ENCODE measurements around the gene SCYGR3.

SCYGR3 gene

DNA sequence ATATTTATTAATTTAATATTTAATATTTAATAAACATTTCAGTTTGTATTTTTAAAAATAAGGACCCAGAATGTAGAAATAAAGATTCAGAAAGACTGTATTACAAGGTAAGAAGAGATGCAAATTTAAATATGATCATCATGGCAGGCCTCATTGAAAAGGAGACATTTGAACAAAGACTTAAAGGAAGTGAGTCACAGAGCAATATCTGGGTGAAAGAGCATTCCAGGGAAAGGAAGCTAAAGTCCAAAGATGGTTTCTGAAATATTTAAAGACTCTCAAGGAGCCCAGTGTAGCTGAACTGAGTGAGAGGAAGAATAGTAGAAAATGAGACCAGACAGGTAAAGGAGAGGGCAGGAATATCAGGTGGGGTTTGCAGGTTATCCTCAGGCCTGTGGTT lies 8.6 kb upstream of the SCYGR3 start:
- TF ChIP-seq, protein P1, sequence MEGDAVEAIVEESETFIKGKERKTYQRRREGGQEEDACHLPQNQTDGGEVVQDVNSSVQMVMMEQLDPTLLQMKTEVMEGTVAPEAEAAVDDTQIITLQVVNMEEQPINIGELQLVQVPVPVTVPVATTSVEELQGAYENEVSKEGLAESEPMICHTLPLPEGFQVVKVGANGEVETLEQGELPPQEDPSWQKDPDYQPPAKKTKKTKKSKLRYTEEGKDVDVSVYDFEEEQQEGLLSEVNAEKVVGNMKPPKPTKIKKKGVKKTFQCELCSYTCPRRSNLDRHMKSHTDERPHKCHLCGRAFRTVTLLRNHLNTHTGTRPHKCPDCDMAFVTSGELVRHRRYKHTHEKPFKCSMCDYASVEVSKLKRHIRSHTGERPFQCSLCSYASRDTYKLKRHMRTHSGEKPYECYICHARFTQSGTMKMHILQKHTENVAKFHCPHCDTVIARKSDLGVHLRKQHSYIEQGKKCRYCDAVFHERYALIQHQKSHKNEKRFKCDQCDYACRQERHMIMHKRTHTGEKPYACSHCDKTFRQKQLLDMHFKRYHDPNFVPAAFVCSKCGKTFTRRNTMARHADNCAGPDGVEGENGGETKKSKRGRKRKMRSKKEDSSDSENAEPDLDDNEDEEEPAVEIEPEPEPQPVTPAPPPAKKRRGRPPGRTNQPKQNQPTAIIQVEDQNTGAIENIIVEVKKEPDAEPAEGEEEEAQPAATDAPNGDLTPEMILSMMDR (IDR thresholded peaks at IDR 0.05; ENCODE audit: low read depth, low read length), result no peak
- TF ChIP-seq EZH2phosphoT487 (IDR thresholded peaks at IDR 0.05; ENCODE audit: low read depth), result no peak
- no peak overlapping the region for H2AFZ ChIP-seq (ENCODE audit: low read depth, low read length)

DNA sequence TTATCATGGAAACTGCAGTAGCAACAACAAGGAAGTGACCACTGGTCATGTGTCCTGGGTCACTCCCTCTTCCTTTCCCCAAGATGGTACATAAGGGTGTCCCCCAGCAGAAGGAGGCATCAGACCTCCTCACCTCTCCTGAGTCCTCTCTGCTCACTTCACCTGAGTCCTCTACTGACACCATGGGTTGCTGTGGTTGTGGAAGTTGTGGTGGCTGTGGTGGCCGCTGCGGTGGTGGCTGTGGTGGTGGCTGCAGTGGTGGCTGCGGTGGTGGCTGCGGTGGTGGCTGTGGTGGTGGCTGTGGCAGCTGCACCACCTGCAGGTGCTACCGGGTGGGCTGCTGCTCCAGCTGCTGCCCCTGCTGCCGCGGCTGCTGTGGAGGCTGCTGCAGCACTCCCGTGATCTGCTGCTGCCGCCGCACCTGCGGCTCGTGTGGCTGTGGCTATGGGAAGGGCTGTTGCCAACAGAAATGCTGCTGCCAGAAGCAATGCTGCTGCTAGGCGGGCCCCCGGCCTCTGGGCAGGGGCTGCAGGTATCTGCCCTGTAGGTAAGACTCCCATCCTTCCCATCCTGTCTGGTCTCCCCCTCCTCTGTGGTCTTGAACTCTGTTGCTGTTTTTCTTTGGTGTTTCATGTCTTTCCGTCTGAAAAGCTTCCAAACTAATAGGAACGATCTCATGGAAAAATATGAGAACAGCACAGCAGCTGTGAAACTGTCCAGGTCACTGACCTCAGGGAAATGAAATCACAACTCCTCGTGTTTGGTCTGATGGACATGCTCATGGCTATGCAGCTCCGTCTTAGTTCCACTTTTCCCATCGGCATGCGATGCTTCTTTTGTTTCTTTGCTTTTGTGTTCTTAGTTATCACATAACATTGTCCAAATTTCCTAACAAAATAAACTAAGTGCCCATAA lies 2.9 kb upstream of the SCYGR3 start, which contains the start of gene SCYGR4:
Gene SCYGR4, plus strand, starts transcription at position 183 of the 915 bp plus-strand sequence. Its CDS starts 0 bp downstream, at position 183.
- H3K27ac ChIP-seq (ENCODE audit: low read length), result no peak within 1 kb of the TSS
- no peak for TF ChIP-seq EZH2phosphoT487 (IDR thresholded peaks at IDR 0.05; ENCODE audit: low read depth)
- TF ChIP-seq, protein P1 (IDR thresholded peaks at IDR 0.05; ENCODE audit: low read depth, low read length), result no peak
- no peaks in the 10 kb centered on the region for H4K20me1 ChIP-seq (ENCODE audit: insufficient read depth, low read length)
- no peak within 1 kb of the TSS for H3K9ac ChIP-seq (ENCODE audit: low read length)
- H3K36me3 ChIP-seq (replicated peaks; ENCODE audit: low read depth, low read length), result no peaks in the 10 kb centered on the region
- no peaks in the 10 kb centered on the region for H3K79me2 ChIP-seq (ENCODE audit: low read length)
- no peak within 1 kb of the TSS for H3K4me3 ChIP-seq (ENCODE audit: low read length)
- no peak within 1 kb of the TSS for H2AFZ ChIP-seq (ENCODE audit: low read depth, low read length)
- H3K4me1 ChIP-seq (ENCODE audit: low read length), result peaks cover 31% of the 10 kb centered on the region
- no peak within 1 kb of the TSS for H3K4me2 ChIP-seq (ENCODE audit: low read length)
- peaks cover 24% of the 10 kb centered on the region for H3K27me3 ChIP-seq (ENCODE audit: low read depth, low read length)
- no peaks in the 10 kb centered on the region for H3K9me3 ChIP-seq (ENCODE audit: insufficient read depth, low read length)

More for the DNA sequence above, 8.6 kb upstream of the SCYGR3 start:
- H3K79me2 ChIP-seq (ENCODE audit: low read length), result no peaks in the 10 kb centered on the region
- H3K27me3 ChIP-seq (ENCODE audit: low read depth, low read length), result no peaks in the 10 kb centered on the region
- H3K9me3 ChIP-seq (ENCODE audit: insufficient read depth, low read length), result no peaks in the 10 kb centered on the region
- H3K36me3 ChIP-seq (replicated peaks; ENCODE audit: low read depth, low read length), result no peaks in the 10 kb centered on the region
- H4K20me1 ChIP-seq (ENCODE audit: insufficient read depth, low read length), result no peaks in the 10 kb centered on the region
- peaks cover 22% of the 10 kb centered on the region for H3K4me1 ChIP-seq (ENCODE audit: low read length)
- no peak overlapping the region for H3K27ac ChIP-seq (ENCODE audit: low read length)
- no peak overlapping the region for H3K4me2 ChIP-seq (ENCODE audit: low read length)
- H3K4me3 ChIP-seq (ENCODE audit: low read length), result no peak overlapping the region
- no peak overlapping the region for H3K9ac ChIP-seq (ENCODE audit: low read length)

DNA sequence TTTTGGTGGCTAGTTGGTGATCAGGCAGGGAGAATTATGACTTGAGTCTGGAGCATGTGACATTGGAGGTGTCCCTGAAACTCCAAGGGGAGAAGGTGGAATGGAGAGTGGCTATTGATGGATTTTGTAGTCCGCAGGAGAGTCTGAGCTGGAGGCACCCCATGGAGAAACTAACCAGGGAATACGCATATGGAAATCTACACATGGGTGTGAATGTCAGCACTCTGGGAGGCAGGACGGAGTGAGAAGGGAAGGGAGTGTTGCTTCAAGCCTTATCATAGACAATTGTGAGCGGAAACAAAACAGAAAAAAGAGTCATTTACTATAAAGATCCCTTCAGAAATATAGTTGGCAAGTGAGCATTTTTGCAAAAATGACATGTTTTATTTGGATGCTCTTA lies 2.0 kb upstream of the SCYGR3 start:
- H4K20me1 ChIP-seq (ENCODE audit: insufficient read depth, low read length), result no peaks in the 10 kb centered on the region
- no peak overlapping the region for H3K9ac ChIP-seq (ENCODE audit: low read length)
- no peak overlapping the region for H3K27ac ChIP-seq (ENCODE audit: low read length)
- H3K9me3 ChIP-seq (ENCODE audit: insufficient read depth, low read length), result no peaks in the 10 kb centered on the region
- no peak overlapping the region for H2AFZ ChIP-seq (ENCODE audit: low read depth, low read length)
- no peaks in the 10 kb centered on the region for H3K36me3 ChIP-seq (replicated peaks; ENCODE audit: low read depth, low read length)
- H3K4me3 ChIP-seq (ENCODE audit: low read length), result no peak overlapping the region
- TF ChIP-seq, protein P1 (IDR thresholded peaks at IDR 0.05; ENCODE audit: low read depth, low read length), result no peak
- no peak for TF ChIP-seq EZH2phosphoT487 (IDR thresholded peaks at IDR 0.05; ENCODE audit: low read depth)
- H3K4me2 ChIP-seq (ENCODE audit: low read length), result no peak overlapping the region
- H3K27me3 ChIP-seq (ENCODE audit: low read depth, low read length), result peaks cover 24% of the 10 kb centered on the region
- H3K79me2 ChIP-seq (ENCODE audit: low read length), result no peaks in the 10 kb centered on the region
- peaks cover 31% of the 10 kb centered on the region for H3K4me1 ChIP-seq (ENCODE audit: low read length)

DNA sequence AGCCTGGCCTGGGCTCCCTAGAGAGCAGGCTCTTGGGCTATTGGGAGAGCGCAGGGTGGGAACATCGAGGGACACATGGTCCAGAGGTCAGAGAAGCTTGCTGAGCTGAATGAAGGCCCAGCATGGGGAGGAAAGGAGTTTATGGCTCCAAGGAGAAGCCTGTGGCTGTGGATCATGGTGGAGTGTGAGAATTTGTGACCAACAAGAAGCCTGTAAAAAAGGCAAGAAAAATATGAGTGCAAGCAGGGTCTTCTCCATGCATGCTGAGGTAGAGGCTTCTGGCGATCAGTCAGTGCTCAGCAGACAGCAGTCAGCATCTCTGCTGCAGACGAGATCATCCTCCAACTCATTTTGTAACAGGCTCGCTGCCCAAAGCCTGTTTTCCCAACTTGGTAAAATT lies 1.3 kb upstream of the SCYGR3 start:
- no peaks in the 10 kb centered on the region for H3K36me3 ChIP-seq (replicated peaks; ENCODE audit: low read depth, low read length)
- H3K27ac ChIP-seq (ENCODE audit: low read length), result no peak overlapping the region
- no peak overlapping the region for H3K4me2 ChIP-seq (ENCODE audit: low read length)
- no peak overlapping the region for H3K9ac ChIP-seq (ENCODE audit: low read length)
- H3K79me2 ChIP-seq (ENCODE audit: low read length), result no peaks in the 10 kb centered on the region
- H3K4me1 ChIP-seq (ENCODE audit: low read length), result peaks cover 31% of the 10 kb centered on the region
- no peak overlapping the region for H2AFZ ChIP-seq (ENCODE audit: low read depth, low read length)
- no peak overlapping the region for H3K4me3 ChIP-seq (ENCODE audit: low read length)
- peaks cover 24% of the 10 kb centered on the region for H3K27me3 ChIP-seq (ENCODE audit: low read depth, low read length)
- no peak for TF ChIP-seq EZH2phosphoT487 (IDR thresholded peaks at IDR 0.05; ENCODE audit: low read depth)
- TF ChIP-seq, protein P1 (IDR thresholded peaks at IDR 0.05; ENCODE audit: low read depth, low read length), result no peak
- H4K20me1 ChIP-seq (ENCODE audit: insufficient read depth, low read length), result no peaks in the 10 kb centered on the region
- no peaks in the 10 kb centered on the region for H3K9me3 ChIP-seq (ENCODE audit: insufficient read depth, low read length)

All from OCI-LY3 (cell line).